ENCODE results near the gene METAP1D.

- no peak for TF ChIP-seq CTCF (IDR thresholded peaks at IDR 0.05)
- TF ChIP-seq CHD4 (IDR thresholded peaks at IDR 0.05; ENCODE audit: borderline replicate concordance): no peak
- TF ChIP-seq HMGXB4 (CRISPR knock-in tag; IDR thresholded peaks at IDR 0.05; ENCODE audit: borderline replicate concordance): no peak
- no peak for TF ChIP-seq CEBPB (IDR thresholded peaks at IDR 0.05)
- no peak for TF ChIP-seq POLR2A (IDR thresholded peaks at IDR 0.05; ENCODE audit: low read length)
- TF ChIP-seq RCOR1 (IDR thresholded peaks at IDR 0.05; ENCODE audit: low read depth, low read length): no peak
Measured at GRCh38 chr2:171965238-171965637, 34.5 kb upstream of the METAP1D start.
